OCI-LY7 (cell line): ENCODE results near the gene RAB30. TPM values are rescaled to one million over a fixed set of nuclear protein-coding genes. Genes with fewer than 3 reads are reported as not detected.

Experiments
- BruUV-seq: library from RNA; stranded (reverse); fragments of 400-500 nt; replicated peaks from 2 replicates; lab custom pipeline; 2021; lab: Mats Ljungman, UMichigan
- CTCF ChIA-PET: fragments of 300-600 bp; sonication (Branson Sonifier 250); formaldehyde crosslinking; loops from one replicate; lab custom pipeline; 2022; ENCODE audit warnings: antibody characterized with exemption; ENCODE audit not compliant: unreplicated experiment; lab: Charles Lee
- POLR2A ChIA-PET: fragments of 300-600 bp; sonication (Branson Sonifier 250); formaldehyde crosslinking; loops from one replicate; lab custom pipeline; 2022; ENCODE audit warnings: antibody characterized with exemption; lab: Charles Lee
- DNase-seq: peaks from one replicate; pipeline ENCODE4 v3.0.0-alpha.2; 2015; ENCODE audit warnings: low spot score
- H2AFZ ChIP-seq: fragments of 200-600 bp; sonication (generic), shearing (Covaris generic); 2 replicates; pipeline ENCODE4 v1.6.1; 2014; ENCODE audit warnings: mild to moderate bottlenecking, antibody characterized with exemption, low read length, moderate library complexity
- H3K27ac ChIP-seq: fragments of 200-600 bp; sonication (generic); 2 replicates; pipeline ENCODE4 v1.5.1; 2014; ENCODE audit warnings: mixed run types, low read depth, mild to moderate bottlenecking, moderate library complexity, low read length, inconsistent platforms; ENCODE audit not compliant: poor library complexity, severe bottlenecking
- H3K36me3 ChIP-seq: fragments of 200-600 bp; sonication (generic); 2 replicates; pipeline ENCODE4 v1.6.1; 2014; ENCODE audit warnings: mild to moderate bottlenecking, antibody characterized with exemption, low read length, moderate library complexity, mixed read lengths; ENCODE audit not compliant: insufficient read depth
- H3K4me1 ChIP-seq: fragments of 200-600 bp; sonication (generic); 2 replicates; pipeline ENCODE4 v1.5.1; 2014; ENCODE audit warnings: mild to moderate bottlenecking, low read length; ENCODE audit not compliant: insufficient read depth, poor library complexity, severe bottlenecking
- H3K4me2 ChIP-seq: fragments of 200-600 bp; sonication (generic); 2 replicates; pipeline ENCODE4 v1.6.1; 2014; ENCODE audit warnings: mild to moderate bottlenecking, low read length
- H3K4me3 ChIP-seq: fragments of 200-600 bp; sonication (generic); 2 replicates; pipeline ENCODE4 v1.5.1; 2014; ENCODE audit warnings: mild to moderate bottlenecking, low read depth, low read length; ENCODE audit not compliant: poor library complexity, severe bottlenecking
- H3K79me2 ChIP-seq: fragments of 200-600 bp; sonication (generic); 2 replicates; pipeline ENCODE4 v1.6.1; 2016; ENCODE audit warnings: low read depth, mild to moderate bottlenecking, low read length, moderate library complexity, mixed read lengths; ENCODE audit not compliant: insufficient read depth
- H3K9me2 ChIP-seq: fragments of 200-600 bp; sonication (generic); 2 replicates; pipeline ENCODE4 v1.6.1; 2016; ENCODE audit warnings: mild to moderate bottlenecking, low read length, mixed read lengths; ENCODE audit not compliant: insufficient read depth
- H3K9me3 ChIP-seq: fragments of 200-600 bp; sonication (generic); 2 replicates; pipeline ENCODE4 v1.6.1; 2014; ENCODE audit warnings: mild to moderate bottlenecking, mixed run types, low read length, mixed read lengths
- H4K20me1 ChIP-seq: fragments of 200-600 bp; sonication (generic); 2 replicates; pipeline ENCODE4 v1.6.1; 2014; ENCODE audit warnings: mild to moderate bottlenecking, antibody characterized with exemption, low read length, moderate library complexity, mixed read lengths; ENCODE audit not compliant: insufficient read depth
- CTCF ChIP-seq: fragments of 200-600 bp; sonication (generic); conservative IDR thresholded peaks from 2 replicates; pipeline ENCODE4 v1.5.1; 2014; ENCODE audit warnings: mild to moderate bottlenecking, antibody characterized with exemption, low read length, moderate library complexity, mixed read lengths
- EZH2phosphoT487 ChIP-seq: fragments of 200-600 bp; sonication (generic); IDR thresholded peaks from 2 replicates; pipeline ENCODE4 v1.6.1; 2018; ENCODE audit warnings: low read depth, borderline replicate concordance, mild to moderate bottlenecking, mixed run types, antibody characterized with exemption, low read length, moderate library complexity, mixed read lengths
- intact Hi-C: fragments of 100-400 bp; cut with micrococcal nuclease; formaldehyde crosslinking; loops from one replicate; pipeline ENCODE4 v1.10.0; 2022; ENCODE audit not compliant: unreplicated experiment
- total RNA-seq, 2 experiments: library from RNA; depleted of rRNA in 1 of 2; stranded (reverse); fragments of >200 nt in 1 of 2; shearing (Covaris generic) in 1 of 2; gene quantifications; 2 replicates each; pipeline ENCODE4 v1.2.3, GENCODE V29; 2014 to 2022

Gene RAB30
- total RNA-seq, 2 experiments from 2014 or later, result 33.3 to 132 TPM

GRCh38 chr11:83051760-83052671 is 19.7 kb downstream of the RAB30 start:
- peaks cover 61% of the 10 kb centered on the region for H3K4me1 ChIP-seq
- intact Hi-C loops, result no loop called here
- CTCF ChIA-PET, result no interaction called here

GRCh38 chr11:83047515-83048225 is 24.0 kb downstream of the RAB30 start:
- POLR2A ChIA-PET, result interaction anchor here (0.5 to 2.7 kb wide), 9 partner anchors 10 to 180 kb away, joined by 3 to 17 read pairs (median 4); no protein-coding TSS in a partner anchor

More at GRCh38 chr11:83051760-83052671, 19.7 kb downstream of the RAB30 start:
- Histone ChIP-seq H3K4me2 (no peak overlapping the region), H4K20me1 (peaks cover 28% of the 10 kb centered on the region; the same call in 1 of the 2 replicates), H3K9me3 (peaks cover 20% of the 10 kb centered on the region; the same call in 1 of the 2 replicates), H3K4me3 (no peak overlapping the region), H3K9me2 (no peaks in the 10 kb centered on the region), H3K27ac (no peak overlapping the region), H2AFZ (no peak overlapping the region), H3K36me3 (peaks cover 78% of the 10 kb centered on the region), H3K79me2 (peaks cover 100% of the 10 kb centered on the region)
- POLR2A ChIA-PET, result interaction anchor here (0.6 to 2.6 kb wide), 20 partner anchors 11 to 131 kb away, joined by 3 to 10 read pairs (median 4); no protein-coding TSS in a partner anchor
- TF ChIP-seq EZH2phosphoT487, result no peak
- TF ChIP-seq CTCF, result no peak
- no peak for DNase-seq
- no TSS peak for BruUV-seq

More at GRCh38 chr11:83047515-83048225, 24.0 kb downstream of the RAB30 start:
- Histone ChIP-seq H3K9me2 (no peaks in the 10 kb centered on the region), H3K27ac (no peak overlapping the region), H4K20me1 (peaks cover 26% of the 10 kb centered on the region; the same call in 1 of the 2 replicates), H3K79me2 (peaks cover 100% of the 10 kb centered on the region), H3K4me2 (peak overlapping the region; percentile 30), H3K4me3 (no peak overlapping the region), H2AFZ (no peak overlapping the region), H3K4me1 (peaks cover 63% of the 10 kb centered on the region), H3K9me3 (peaks cover 15% of the 10 kb centered on the region; the same call in 1 of the 2 replicates), H3K36me3 (peaks cover 35% of the 10 kb centered on the region)
- no peak for DNase-seq
- CTCF ChIA-PET, result no interaction called here
- intact Hi-C loops, result no loop called here
- TF ChIP-seq EZH2phosphoT487 (no peak), CTCF (no peak)
- TSS peak; percentile 6 for BruUV-seq
